GM12878 (cell line): ENCODE measurements around the gene ARHGDIA. TPM values are rescaled to one million over a fixed set of nuclear protein-coding genes. Genes with fewer than 3 reads are reported as not detected.

Source experiments
- ATAC-seq: fragments of 200-7000 bp; cut with Tn5 transposase; 3 replicates; pipeline ENCODE4 v1.9.1; 2020; ENCODE audit warnings: mild to moderate bottlenecking, moderate library complexity
- BruUV-seq: library from RNA; stranded (reverse); fragments of 400-500 nt; replicated peaks from 2 replicates; lab custom pipeline; 2021; lab: Mats Ljungman, UMichigan
- CTCF ChIA-PET: fragments of 300-600 bp; sonication (Branson Sonifier 250); formaldehyde crosslinking; extraction: SDS; loops from one replicate; lab custom pipeline; 2021; ENCODE audit warnings: inconsistent platforms; lab: Yijun Ruan, JAX
- POLR2A ChIA-PET: fragments of 350-600 bp; formaldehyde crosslinking; extraction: SDS; loops from one replicate; lab custom pipeline; 2021; ENCODE audit warnings: inconsistent platforms; lab: Charles Lee
- RAD21 ChIA-PET: fragments of 300-600 bp; sonication (Branson Sonifier 250); formaldehyde crosslinking; loops from one replicate; lab custom pipeline; 2023; ENCODE audit warnings: antibody characterized with exemption; ENCODE audit not compliant: unreplicated experiment; lab: Charles Lee
- SMC1A ChIA-PET: fragments of 300-600 bp; sonication (Branson Sonifier 250); formaldehyde crosslinking; loops from one replicate; lab custom pipeline; 2023; ENCODE audit not compliant: unreplicated experiment, uncharacterized antibody; lab: Charles Lee
- DNase-seq: peaks from one replicate; pipeline ENCODE4 v3.0.0-alpha.2; 2011; ENCODE audit warnings: low read depth, low spot score
- FAIRE-seq: peaks from 3 replicates; lab custom pipeline; 2011; peaks lifted over from hg19 to GRCh38; lab: Jason Lieb, UNC
- H2AFZ ChIP-seq: 2 replicates; pipeline ENCODE4 v1.6.0; 2011; ENCODE audit warnings: low read depth, low read length, control low read depth; ENCODE audit not compliant: control insufficient read depth
- H3K27ac ChIP-seq: 2 replicates; pipeline ENCODE4 v1.5.1; 2011; ENCODE audit warnings: control low read depth; ENCODE audit not compliant: control insufficient read depth, insufficient read depth
- H3K27me3 ChIP-seq, 2 experiments: replicated peaks in 1 of 2; 2 replicates each; pipeline versions ENCODE4 v1.6.0 to v1.6.1; 2011; ENCODE audit warnings: low read length in 1 of 2; ENCODE audit not compliant: control insufficient read depth in 2 of 2, insufficient read depth in 2 of 2
- H3K36me3 ChIP-seq, 2 experiments: 2 replicates each; pipeline ENCODE4 v1.5.1; 2011; ENCODE audit warnings: low read length in 1 of 2; ENCODE audit not compliant: control insufficient read depth in 2 of 2, insufficient read depth in 2 of 2
- H3K4me1 ChIP-seq: 2 replicates; pipeline ENCODE4 v1.6.1; 2011; ENCODE audit warnings: mild to moderate bottlenecking, low read length, moderate library complexity, mixed read lengths; ENCODE audit not compliant: control insufficient read depth, insufficient read depth
- H3K4me2 ChIP-seq: 2 replicates; pipeline ENCODE4 v1.6.0; 2011; ENCODE audit warnings: control low read depth; ENCODE audit not compliant: control insufficient read depth, insufficient read depth
- H3K4me3 ChIP-seq: fragments of 200-600 bp; sonication (generic); 2 replicates; pipeline ENCODE4 v1.5.1; 2016
- H3K79me2 ChIP-seq: 2 replicates; pipeline ENCODE4 v1.6.0; 2011; ENCODE audit warnings: low read length; ENCODE audit not compliant: control insufficient read depth, insufficient read depth
- H3K9ac ChIP-seq: 2 replicates; pipeline ENCODE4 v1.8.0; 2011; ENCODE audit warnings: low read length, control low read depth, mixed read lengths; ENCODE audit not compliant: control insufficient read depth, insufficient read depth
- H3K9me3 ChIP-seq: replicated peaks from 3 replicates; pipeline ENCODE4 v1.5.1; 2011; ENCODE audit warnings: mild to moderate bottlenecking, low read length; ENCODE audit not compliant: control insufficient read depth, insufficient read depth
- H4K20me1 ChIP-seq: 2 replicates; pipeline ENCODE4 v1.6.0; 2011; ENCODE audit not compliant: control insufficient read depth, insufficient read depth
- BHLHE40 ChIP-seq, 2 experiments: fragments of 450-650 bp in 1 of 2; IDR thresholded peaks; 2 replicates each; pipeline ENCODE4 v1.6.1; 2011 to 2017; ENCODE audit warnings: low read depth in 2 of 2, borderline replicate concordance in 1 of 2, improper control_type of control experiment in 1 of 2, low read length in 1 of 2, mild to moderate bottlenecking in 1 of 2
- ZBTB11 ChIP-seq: fragments of 450-650 bp; formaldehyde crosslinking; IDR thresholded peaks from 2 replicates; pipeline ENCODE4 v1.5.0; 2022; ENCODE audit warnings: mild to moderate bottlenecking, missing genetic modification characterization
- WGBS: methylation state at CpG from one replicate; pipeline ENCODE4 v1.1.6; 2016; ENCODE audit warnings: low lambda C conversion rate; ENCODE audit not compliant: insufficient replicate concordance, insufficient coverage; ENCODE audit errors: missing lambda C conversion rate; 5-methylcytosine and 5-hydroxymethylcytosine counted together
- in situ Hi-C: fragments of 300-500 bp; cut with MboI; formaldehyde crosslinking; loops from 9 replicates; pipeline ENCODE4 v1.14.3; 2018; ENCODE audit warnings: mixed read lengths
- intact Hi-C: fragments of 100-400 bp; cut with micrococcal nuclease; formaldehyde crosslinking; loops from one replicate; pipeline ENCODE4 v1.14.2; 2022; ENCODE audit not compliant: unreplicated experiment
- polyA plus RNA-seq, 11 experiments: library from polyadenylated mRNA; depleted of rRNA in 4 of 11; unstranded in 6 of 11; stranded (reverse) in 5 of 11; fragments of >200 nt; fragmentation: Nextera tagmentation in 4 of 11; fragmentation: Illumina TruSeq in 1 of 11; extraction: Ambion mirVana in 4 of 11; extraction: Trizol in 1 of 11; gene quantifications; 1 replicate in 1 of 11; 2 replicates in 10 of 11; pipeline versions ENCODE4 v1.2.1 to v1.2.3, GENCODE V29; 2011 to 2016; ENCODE audit warnings: inconsistent platforms in 2 of 11, missing spikeins in 2 of 11, low read depth in 1 of 11
- total RNA-seq, 4 experiments: library from RNA; depleted of rRNA in 3 of 4; stranded (reverse); fragments of >200 nt in 3 of 4; fragmentation: Illumina TruSeq in 1 of 4; extraction: Trizol in 1 of 4; gene quantifications; 2 replicates each; pipeline versions ENCODE4 v1.2.1 to v1.2.3, GENCODE V29; 2013 to 2021
- TF ChIP-seq, protein P1 (sequence below): fragments of 450-650 bp; IDR thresholded peaks from 2 replicates; pipeline ENCODE4 v1.6.1; 2016; ENCODE audit warnings: mild to moderate bottlenecking

Gene ARHGDIA
- total and polyA plus RNA-seq, 10 of the 15 experiments (the other 5 are each of a cell fraction or from before 2014, with no cell fraction given): 17.9 to 552 (median 169) TPM

- Histone ChIP-seq H3K9ac (peak overlapping the region; percentile 64), H3K27me3 (no peaks in the 10 kb centered on the region), H3K36me3 (peaks cover 6 to 28% of the 10 kb centered on the region in 2 experiments), H3K4me2 (peak overlapping the region; percentile 74), H3K9me3 (no peaks in the 10 kb centered on the region), H2AFZ (no peak overlapping the region; the same call in 1 of the 2 replicates), H4K20me1 (no peaks in the 10 kb centered on the region), H3K4me3 (peak overlapping the region; percentile 95), H3K27ac (peak overlapping the region; percentile 4; the same call in 1 of the 2 replicates), H3K4me1 (peaks cover 5% of the 10 kb centered on the region; the same call in 1 of the 2 replicates), H3K79me2 (peaks cover 13% of the 10 kb centered on the region)
- DNase-seq: no peak
- TF ChIP-seq, protein P1, sequence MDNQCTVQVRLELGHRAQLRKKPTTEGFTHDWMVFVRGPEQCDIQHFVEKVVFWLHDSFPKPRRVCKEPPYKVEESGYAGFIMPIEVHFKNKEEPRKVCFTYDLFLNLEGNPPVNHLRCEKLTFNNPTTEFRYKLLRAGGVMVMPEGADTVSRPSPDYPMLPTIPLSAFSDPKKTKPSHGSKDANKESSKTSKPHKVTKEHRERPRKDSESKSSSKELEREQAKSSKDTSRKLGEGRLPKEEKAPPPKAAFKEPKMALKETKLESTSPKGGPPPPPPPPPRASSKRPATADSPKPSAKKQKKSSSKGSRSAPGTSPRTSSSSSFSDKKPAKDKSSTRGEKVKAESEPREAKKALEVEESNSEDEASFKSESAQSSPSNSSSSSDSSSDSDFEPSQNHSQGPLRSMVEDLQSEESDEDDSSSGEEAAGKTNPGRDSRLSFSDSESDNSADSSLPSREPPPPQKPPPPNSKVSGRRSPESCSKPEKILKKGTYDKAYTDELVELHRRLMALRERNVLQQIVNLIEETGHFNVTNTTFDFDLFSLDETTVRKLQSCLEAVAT: 0 out of 2 replicates have a peak, but pooled peaks have one; percentile 19
- peak; percentile 16 to 57; a peak in 2 of 4 replicates for TF ChIP-seq BHLHE40 (IDR thresholded peaks at IDR 0.05; ENCODE audit: borderline replicate concordance in 1 of 2, low read depth in 2 of 2, low read length in 1 of 2)
- no peak for TF ChIP-seq ZBTB11 (CRISPR knock-in tag)
- ChIA-PET POLR2A (interaction anchor here (0.7 to 2.4 kb wide), 2 partner anchors 13 to 16 kb away, joined by 3 to 13 read pairs; no protein-coding TSS in a partner anchor), SMC1A (no interaction called here), RAD21 (no interaction called here), CTCF (no interaction called here)
- FAIRE-seq: no peak
- intact Hi-C loops: no loop called here
- ATAC-seq: peak; percentile 7; the same call in 1 of the 3 replicates
- in situ Hi-C loops: no loop called here
- no TSS peak for BruUV-seq
- WGBS: 45% methylated on average over 23 of the region's 23 CpGs
Measured at GRCh38 chr17:81909966-81910839, 39.1 kb upstream of the ARHGDIA start.
